ENCODE measurements around the gene KCNJ4.
"Not testable (repeated sequence)": the region's sequence is repeated elsewhere in the genome, so short reads cannot be mapped to it uniquely, and the experiment has no call there.

KCNJ4 gene

GRCh38 chr22:38386918-38387317 is 68.1 kb downstream of the KCNJ4 start:
- H3K4me1 ChIP-seq; H3K4me2 ChIP-seq (ENCODE audit: low read length); H3K27ac ChIP-seq; H3K27me3 ChIP-seq (ENCODE audit: control insufficient read depth, insufficient read depth, low read length); H3K9me3 ChIP-seq (ENCODE audit: control insufficient read depth, low read length); H3K79me2 ChIP-seq; H3K36me3 ChIP-seq (ENCODE audit: control insufficient read depth, insufficient read depth, low read length); H3K4me3 ChIP-seq (ENCODE audit: low read depth, low read length); H3K9ac ChIP-seq; H2AFZ ChIP-seq: not testable (repeated sequence)

DNA sequence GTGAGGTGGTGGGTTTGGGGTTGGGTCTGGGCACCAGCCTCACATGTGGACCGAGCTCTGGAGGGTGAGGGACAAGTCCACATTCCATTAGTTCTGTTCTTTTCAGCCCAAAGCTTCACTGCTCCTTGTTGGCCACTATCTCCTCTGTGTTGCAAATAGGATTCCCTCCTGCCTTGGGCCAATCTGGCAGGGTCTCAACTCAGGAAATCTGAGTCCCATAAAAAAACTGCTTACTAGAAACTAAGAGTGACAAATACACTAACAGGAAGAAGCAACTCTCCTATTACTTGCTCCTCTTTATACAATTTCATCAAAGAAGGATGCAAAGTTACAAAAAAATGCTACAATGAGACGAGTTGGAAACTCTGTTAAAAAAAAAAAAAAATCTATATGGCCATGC is 71.6 kb downstream of the KCNJ4 start:
- Histone ChIP-seq H3K9me3 (ENCODE audit: control insufficient read depth, low read length) (no peaks in the 10 kb centered on the region), H3K9ac (no peak overlapping the region), H3K4me2 (ENCODE audit: low read length) (no peak overlapping the region), H3K27me3 (ENCODE audit: control insufficient read depth, insufficient read depth, low read length) (no peaks in the 10 kb centered on the region), H3K36me3 (ENCODE audit: control insufficient read depth, insufficient read depth, low read length) (no peaks in the 10 kb centered on the region), H3K4me3 (ENCODE audit: low read depth, low read length) (no peak overlapping the region), H3K27ac (no peak overlapping the region), H3K79me2 (no peaks in the 10 kb centered on the region), H2AFZ (no peak overlapping the region), H3K4me1 (no peaks in the 10 kb centered on the region)
- TF ChIP-seq, protein P1, sequence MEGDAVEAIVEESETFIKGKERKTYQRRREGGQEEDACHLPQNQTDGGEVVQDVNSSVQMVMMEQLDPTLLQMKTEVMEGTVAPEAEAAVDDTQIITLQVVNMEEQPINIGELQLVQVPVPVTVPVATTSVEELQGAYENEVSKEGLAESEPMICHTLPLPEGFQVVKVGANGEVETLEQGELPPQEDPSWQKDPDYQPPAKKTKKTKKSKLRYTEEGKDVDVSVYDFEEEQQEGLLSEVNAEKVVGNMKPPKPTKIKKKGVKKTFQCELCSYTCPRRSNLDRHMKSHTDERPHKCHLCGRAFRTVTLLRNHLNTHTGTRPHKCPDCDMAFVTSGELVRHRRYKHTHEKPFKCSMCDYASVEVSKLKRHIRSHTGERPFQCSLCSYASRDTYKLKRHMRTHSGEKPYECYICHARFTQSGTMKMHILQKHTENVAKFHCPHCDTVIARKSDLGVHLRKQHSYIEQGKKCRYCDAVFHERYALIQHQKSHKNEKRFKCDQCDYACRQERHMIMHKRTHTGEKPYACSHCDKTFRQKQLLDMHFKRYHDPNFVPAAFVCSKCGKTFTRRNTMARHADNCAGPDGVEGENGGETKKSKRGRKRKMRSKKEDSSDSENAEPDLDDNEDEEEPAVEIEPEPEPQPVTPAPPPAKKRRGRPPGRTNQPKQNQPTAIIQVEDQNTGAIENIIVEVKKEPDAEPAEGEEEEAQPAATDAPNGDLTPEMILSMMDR (IDR thresholded peaks at IDR 0.05), result no peak

DNA sequence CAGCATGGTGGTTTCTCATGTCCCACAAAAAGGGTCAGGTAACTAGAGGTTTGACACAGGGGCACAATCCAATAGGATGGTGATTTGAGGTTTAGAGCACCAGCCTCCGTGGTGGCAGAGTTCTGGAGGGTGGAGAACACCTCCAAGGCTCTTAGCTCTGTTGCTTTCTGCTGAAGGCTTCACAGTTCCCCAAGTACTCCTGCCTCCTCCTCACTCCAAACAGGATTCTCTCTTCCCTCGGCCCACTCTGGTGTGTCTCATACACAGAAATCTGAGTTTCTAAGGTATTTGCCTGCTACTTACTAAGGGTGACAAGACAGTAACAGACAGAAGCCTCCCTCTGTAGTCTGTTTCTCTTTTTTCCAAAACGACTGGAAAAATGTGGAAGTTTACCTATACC is 73.6 kb downstream of the KCNJ4 start:
- H3K9me3 ChIP-seq (ENCODE audit: control insufficient read depth, low read length); H3K4me2 ChIP-seq (ENCODE audit: low read length); H3K9ac ChIP-seq; H3K4me1 ChIP-seq; H3K36me3 ChIP-seq (ENCODE audit: control insufficient read depth, insufficient read depth, low read length); H2AFZ ChIP-seq; H3K79me2 ChIP-seq; H3K27me3 ChIP-seq (ENCODE audit: control insufficient read depth, insufficient read depth, low read length); H3K27ac ChIP-seq; H3K4me3 ChIP-seq (ENCODE audit: low read depth, low read length): not testable (repeated sequence)
